RWPE2 (cell line): ENCODE data around the gene TP53TG5.

Experiments
- ATAC-seq: fragments of 200-7000 bp; cut with Tn5 transposase; 3 replicates; pipeline ENCODE4 v1.9.1; 2021; ENCODE audit warnings: low read depth
- DNase-seq: peaks from one replicate; pipeline ENCODE4 v3.0.0-alpha.2; 2020; ENCODE audit warnings: low spot score
- H3K27ac ChIP-seq: fragments of 450-650 bp; 2 replicates; pipeline ENCODE4 v1.5.1; 2017; ENCODE audit warnings: mild to moderate bottlenecking; ENCODE audit not compliant: poor library complexity, severe bottlenecking
- H3K27me3 ChIP-seq: fragments of 250-450 bp; sonication (Bioruptor Pico); 2 replicates; pipeline ENCODE4 v1.5.1; 2021; ENCODE audit warnings: mild to moderate bottlenecking, moderate library complexity; ENCODE audit not compliant: insufficient read depth, poor library complexity, severe bottlenecking
- H3K36me3 ChIP-seq: fragments of 250-450 bp; sonication (Bioruptor Pico); 2 replicates; pipeline ENCODE4 v1.5.1; 2020; ENCODE audit warnings: low read depth, mild to moderate bottlenecking, moderate library complexity
- H3K4me1 ChIP-seq: fragments of 250-450 bp; sonication (Bioruptor Pico); 2 replicates; pipeline ENCODE4 v1.5.1; 2021; ENCODE audit warnings: mild to moderate bottlenecking, moderate library complexity; ENCODE audit not compliant: insufficient read depth, poor library complexity, severe bottlenecking
- H3K4me3 ChIP-seq: fragments of 250-450 bp; sonication (Bioruptor Pico); 2 replicates; pipeline ENCODE4 v1.5.1; 2021; ENCODE audit warnings: mild to moderate bottlenecking, moderate library complexity; ENCODE audit not compliant: severe bottlenecking
- H3K9me3 ChIP-seq: fragments of 250-450 bp; sonication (Bioruptor Pico); 2 replicates; pipeline ENCODE4 v1.5.1; 2021; ENCODE audit warnings: mild to moderate bottlenecking, moderate library complexity; ENCODE audit not compliant: severe bottlenecking
- CTCF ChIP-seq: fragments of 450-650 bp; IDR thresholded peaks from one replicate; pipeline ENCODE4 v1.5.1; 2017; ENCODE audit warnings: mild to moderate bottlenecking, moderate library complexity; ENCODE audit not compliant: poor library complexity, severe bottlenecking

The TP53TG5 gene

GRCh38 chr20:45336530-45337366 lies 41.4 kb downstream of the TP53TG5 start:
- DNase-seq, result peak; percentile 100
- H3K4me1 ChIP-seq, result peaks cover 58% of the 10 kb centered on the region
- peak overlapping the region; percentile 99 for H3K27ac ChIP-seq

GRCh38 chr20:45330476-45330875 lies 47.6 kb downstream of the TP53TG5 start:
- no peaks in the 10 kb centered on the region for H3K4me1 ChIP-seq
- peaks cover 100% of the 10 kb centered on the region for H3K36me3 ChIP-seq
- no peak for DNase-seq
- H3K4me3 ChIP-seq, result no peak overlapping the region
- no peak for TF ChIP-seq CTCF
- ATAC-seq, result no peak
- no peaks in the 10 kb centered on the region for H3K27me3 ChIP-seq
- no peak overlapping the region for H3K27ac ChIP-seq
- no peaks in the 10 kb centered on the region for H3K9me3 ChIP-seq

More at GRCh38 chr20:45336530-45337366, 41.4 kb downstream of the TP53TG5 start:
- no peak for TF ChIP-seq CTCF
- ATAC-seq, result peak; percentile 85
- H3K4me3 ChIP-seq, result no peak overlapping the region
- peaks cover 92% of the 10 kb centered on the region for H3K36me3 ChIP-seq
- no peaks in the 10 kb centered on the region for H3K27me3 ChIP-seq
- no peaks in the 10 kb centered on the region for H3K9me3 ChIP-seq

GRCh38 chr20:45329497-45330319 lies 48.4 kb downstream of the TP53TG5 start:
- H3K36me3 ChIP-seq, result peaks cover 97% of the 10 kb centered on the region
- no peak for DNase-seq

GRCh38 chr20:45328451-45328850 lies 49.7 kb downstream of the TP53TG5 start:
- ATAC-seq, result no peak

More at GRCh38 chr20:45329497-45330319, 48.4 kb downstream of the TP53TG5 start:
- H3K9me3 ChIP-seq, result no peaks in the 10 kb centered on the region
- H3K4me3 ChIP-seq, result no peak overlapping the region
- H3K27ac ChIP-seq, result no peak overlapping the region
- no peaks in the 10 kb centered on the region for H3K27me3 ChIP-seq
- TF ChIP-seq CTCF, result peak; percentile 17
- ATAC-seq, result peak; percentile 14; the same call in 1 of the 3 replicates
- no peaks in the 10 kb centered on the region for H3K4me1 ChIP-seq

More at GRCh38 chr20:45328451-45328850, 49.7 kb downstream of the TP53TG5 start:
- no peaks in the 10 kb centered on the region for H3K4me1 ChIP-seq
- peaks cover 92% of the 10 kb centered on the region for H3K36me3 ChIP-seq
- no peak for DNase-seq
- H3K27me3 ChIP-seq, result no peaks in the 10 kb centered on the region
- no peak for TF ChIP-seq CTCF
- H3K4me3 ChIP-seq, result no peak overlapping the region
- no peaks in the 10 kb centered on the region for H3K9me3 ChIP-seq
- no peak overlapping the region for H3K27ac ChIP-seq
